ENCODE results near the gene EPN2.
"Not testable (repeated sequence)": the region's sequence is repeated elsewhere in the genome, so short reads cannot be mapped to it uniquely, and the experiment has no call there.

The EPN2 gene

DNA sequence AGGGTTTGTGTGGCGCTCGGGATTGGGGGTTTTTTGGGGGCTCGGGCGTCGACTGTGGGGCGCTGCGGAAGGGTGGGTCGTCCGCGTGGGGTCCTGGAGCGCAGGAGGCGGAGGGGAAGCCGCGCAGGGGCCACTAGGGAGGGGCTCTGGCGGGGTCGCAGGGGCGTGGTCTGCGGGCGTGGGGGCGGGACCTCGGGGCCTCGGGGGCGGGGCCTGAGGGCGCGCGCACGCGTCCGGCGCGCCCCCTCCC lies at the start of gene EPN2:
Gene EPN2, plus strand, starts transcription at position 228 of the 250 bp plus-strand sequence. CDS start 45,754 bp downstream, outside the sequence.
- not testable (repeated sequence) for H3K27me3 ChIP-seq (ENCODE audit: insufficient read depth, low read depth); H3K27ac ChIP-seq; H4K20me1 ChIP-seq (ENCODE audit: insufficient read depth); H3K79me2 ChIP-seq (ENCODE audit: insufficient read depth, low read depth); H3K36me3 ChIP-seq (ENCODE audit: insufficient read depth); H3K4me3 ChIP-seq (IDR thresholded peaks at IDR 0.05; ENCODE audit: insufficient read depth, low read depth, low read length); H3K4me1 ChIP-seq (ENCODE audit: low read depth, poor library complexity, severe bottlenecking)
- H3K9ac ChIP-seq = peak within 1 kb of the TSS; percentile 51; the same call in 1 of the 2 replicates
- peak within 1 kb of the TSS; percentile 60 for H3K4me2 ChIP-seq
- peak within 1 kb of the TSS; percentile 47 for H2AFZ ChIP-seq (ENCODE audit: low read depth)

- H2AFZ ChIP-seq (ENCODE audit: low read depth); H3K4me3 ChIP-seq (IDR thresholded peaks at IDR 0.05; ENCODE audit: insufficient read depth, low read depth, low read length); H3K79me2 ChIP-seq (ENCODE audit: insufficient read depth, low read depth); H3K4me1 ChIP-seq (ENCODE audit: low read depth, poor library complexity, severe bottlenecking); H3K4me2 ChIP-seq; H4K20me1 ChIP-seq (ENCODE audit: insufficient read depth); H3K36me3 ChIP-seq (ENCODE audit: insufficient read depth); H3K9ac ChIP-seq; H3K27me3 ChIP-seq (ENCODE audit: insufficient read depth, low read depth); H3K27ac ChIP-seq: not testable (repeated sequence)
Measured at GRCh38 chr17:19187883-19188869, 49.0 kb upstream of the EPN2 start.

DNA sequence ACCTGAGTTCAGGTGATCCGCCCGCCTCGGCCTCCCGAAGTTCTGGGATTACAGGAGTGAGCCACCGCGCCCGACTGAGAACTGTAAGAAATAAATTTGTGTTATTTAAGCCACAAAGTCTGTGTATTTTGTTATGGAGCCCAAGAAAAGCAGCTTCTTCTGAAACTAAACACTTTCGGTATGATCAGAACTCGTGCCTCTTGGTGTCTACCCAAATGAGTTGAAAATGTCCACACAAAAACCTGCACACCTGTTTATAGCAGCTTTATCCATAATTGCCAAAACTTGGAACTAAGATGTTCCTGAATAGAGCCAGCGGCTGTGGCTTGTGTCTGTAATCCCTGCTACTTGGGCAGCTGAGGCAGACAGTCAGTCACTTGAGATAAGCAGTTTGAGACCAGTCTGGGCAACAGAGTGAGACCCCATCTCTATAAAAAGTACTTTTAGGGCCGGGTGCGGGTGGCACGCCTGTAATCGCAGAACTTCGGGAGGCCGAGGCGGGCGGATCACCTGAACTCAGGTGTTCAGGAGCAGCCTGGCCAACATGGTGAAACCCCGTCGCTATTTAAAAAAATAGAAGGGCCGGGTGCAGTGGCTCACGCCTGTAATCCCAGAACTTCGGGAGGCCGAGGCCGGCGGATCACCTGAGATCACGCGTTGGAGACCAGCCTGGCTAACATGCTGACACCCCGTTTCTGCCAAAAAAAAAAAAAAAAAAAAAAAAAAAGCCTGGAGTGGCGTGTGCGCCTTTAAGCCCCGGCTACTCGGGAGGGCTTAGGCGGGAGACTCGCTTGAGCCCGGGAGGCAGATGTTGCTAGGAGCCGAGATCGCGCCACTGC lies 48.1 kb upstream of the EPN2 start:
- H4K20me1 ChIP-seq (ENCODE audit: insufficient read depth); H3K36me3 ChIP-seq (ENCODE audit: insufficient read depth); H3K9ac ChIP-seq; H3K79me2 ChIP-seq (ENCODE audit: insufficient read depth, low read depth); H3K4me1 ChIP-seq (ENCODE audit: low read depth, poor library complexity, severe bottlenecking); H2AFZ ChIP-seq (ENCODE audit: low read depth); H3K4me2 ChIP-seq; H3K4me3 ChIP-seq (IDR thresholded peaks at IDR 0.05; ENCODE audit: insufficient read depth, low read depth, low read length); H3K27me3 ChIP-seq (ENCODE audit: insufficient read depth, low read depth); H3K27ac ChIP-seq: not testable (repeated sequence)

- H3K27ac ChIP-seq; H3K79me2 ChIP-seq (ENCODE audit: insufficient read depth, low read depth); H3K27me3 ChIP-seq (ENCODE audit: insufficient read depth, low read depth); H3K9ac ChIP-seq; H2AFZ ChIP-seq (ENCODE audit: low read depth); H3K36me3 ChIP-seq (ENCODE audit: insufficient read depth); H4K20me1 ChIP-seq (ENCODE audit: insufficient read depth); H3K4me1 ChIP-seq (ENCODE audit: low read depth, poor library complexity, severe bottlenecking); H3K4me2 ChIP-seq; H3K4me3 ChIP-seq (IDR thresholded peaks at IDR 0.05; ENCODE audit: insufficient read depth, low read depth, low read length): not testable (repeated sequence)
Measured at GRCh38 chr17:19189781-19190405, 47.3 kb upstream of the EPN2 start.

- not testable (repeated sequence) for H3K4me1 ChIP-seq (ENCODE audit: low read depth, poor library complexity, severe bottlenecking); H3K36me3 ChIP-seq (ENCODE audit: insufficient read depth); H3K27me3 ChIP-seq (ENCODE audit: insufficient read depth, low read depth); H4K20me1 ChIP-seq (ENCODE audit: insufficient read depth); H3K9ac ChIP-seq; H2AFZ ChIP-seq (ENCODE audit: low read depth); H3K27ac ChIP-seq; H3K4me3 ChIP-seq (IDR thresholded peaks at IDR 0.05; ENCODE audit: insufficient read depth, low read depth, low read length); H3K4me2 ChIP-seq; H3K79me2 ChIP-seq (ENCODE audit: insufficient read depth, low read depth)
Measured at GRCh38 chr17:19196382-19197204, 40.6 kb upstream of the EPN2 start.

DNA sequence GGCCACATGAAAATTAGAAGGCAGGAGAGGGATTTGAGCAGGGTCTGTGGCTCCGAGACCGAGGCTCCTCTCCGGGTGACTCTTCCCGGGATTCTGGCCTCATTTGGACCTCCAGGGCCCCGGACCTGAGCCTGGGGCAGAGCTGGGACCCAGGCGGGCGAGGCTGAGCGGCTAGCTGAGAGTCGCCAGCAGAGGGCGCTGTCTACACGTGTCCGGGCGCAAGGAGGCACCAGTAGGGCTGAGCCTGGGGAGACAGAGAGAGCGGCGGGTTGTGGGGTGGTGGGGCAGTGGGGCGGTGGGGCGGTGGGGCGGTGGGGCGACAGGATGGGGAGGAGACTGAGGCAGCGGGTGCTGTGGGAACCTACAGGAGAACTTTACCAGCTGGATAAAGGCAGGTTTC lies 34.7 kb upstream of the EPN2 start:
- H3K36me3 ChIP-seq (ENCODE audit: insufficient read depth); H2AFZ ChIP-seq (ENCODE audit: low read depth); H3K9ac ChIP-seq; H3K79me2 ChIP-seq (ENCODE audit: insufficient read depth, low read depth); H3K27me3 ChIP-seq (ENCODE audit: insufficient read depth, low read depth); H3K4me2 ChIP-seq; H3K4me3 ChIP-seq (IDR thresholded peaks at IDR 0.05; ENCODE audit: insufficient read depth, low read depth, low read length); H3K27ac ChIP-seq; H3K4me1 ChIP-seq (ENCODE audit: low read depth, poor library complexity, severe bottlenecking); H4K20me1 ChIP-seq (ENCODE audit: insufficient read depth): not testable (repeated sequence)

DNA sequence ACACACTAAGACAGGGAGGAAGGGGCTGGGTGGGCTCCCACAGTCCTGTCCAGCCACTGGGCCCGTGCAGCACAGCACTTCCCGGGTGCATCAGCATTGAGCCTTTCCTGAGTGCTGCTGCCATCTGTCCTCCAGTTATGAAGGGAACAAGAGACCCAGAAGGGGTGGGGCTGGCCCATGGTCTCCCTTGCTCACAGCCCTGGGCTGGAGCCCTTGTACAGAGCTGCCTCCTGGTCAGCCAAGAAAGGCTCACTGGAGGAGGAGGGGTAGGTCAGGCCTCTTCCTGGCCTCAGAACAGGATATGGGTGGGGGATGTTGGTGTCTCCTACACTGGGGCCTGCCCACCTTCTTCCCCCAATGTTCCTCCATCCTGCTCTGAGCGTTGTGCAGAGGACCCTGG lies 33.7 kb upstream of the EPN2 start:
- H3K4me2 ChIP-seq = not testable (repeated sequence)

GRCh38 chr17:19215074-19215860 lies 21.9 kb upstream of the EPN2 start:
- H3K4me2 ChIP-seq; H3K36me3 ChIP-seq (ENCODE audit: insufficient read depth): not testable (repeated sequence)

More for the DNA sequence above, 33.7 kb upstream of the EPN2 start:
- H3K9ac ChIP-seq; H3K27me3 ChIP-seq (ENCODE audit: insufficient read depth, low read depth); H3K36me3 ChIP-seq (ENCODE audit: insufficient read depth); H2AFZ ChIP-seq (ENCODE audit: low read depth); H4K20me1 ChIP-seq (ENCODE audit: insufficient read depth); H3K27ac ChIP-seq; H3K4me1 ChIP-seq (ENCODE audit: low read depth, poor library complexity, severe bottlenecking); H3K4me3 ChIP-seq (IDR thresholded peaks at IDR 0.05; ENCODE audit: insufficient read depth, low read depth, low read length); H3K79me2 ChIP-seq (ENCODE audit: insufficient read depth, low read depth): not testable (repeated sequence)

More at GRCh38 chr17:19215074-19215860, 21.9 kb upstream of the EPN2 start:
- not testable (repeated sequence) for H4K20me1 ChIP-seq (ENCODE audit: insufficient read depth); H3K4me1 ChIP-seq (ENCODE audit: low read depth, poor library complexity, severe bottlenecking); H3K79me2 ChIP-seq (ENCODE audit: insufficient read depth, low read depth); H2AFZ ChIP-seq (ENCODE audit: low read depth); H3K4me3 ChIP-seq (IDR thresholded peaks at IDR 0.05; ENCODE audit: insufficient read depth, low read depth, low read length); H3K9ac ChIP-seq; H3K27ac ChIP-seq; H3K27me3 ChIP-seq (ENCODE audit: insufficient read depth, low read depth)

Measured in KMS-11 (cell line).